ENCODE results near the gene SULT2B1. TPM values are rescaled to one million over a fixed set of nuclear protein-coding genes. Genes with fewer than 3 reads are reported as not detected.

The SULT2B1 gene
- total RNA-seq, 2 experiments from 2014 or later: not detected

- ChIA-PET CTCF (no interaction called here), POLR2A (no interaction called here)
- no peaks in the 10 kb centered on the region for H3K9me3 Mint-ChIP-seq
- H3K4me3 Mint-ChIP-seq: peak overlapping the region; percentile 76
- H3K4me1 Mint-ChIP-seq (ENCODE audit: low read depth): peaks cover 11% of the 10 kb centered on the region
- no peaks in the 10 kb centered on the region for H3K36me3 Mint-ChIP-seq
- no peak for DNase-seq
- peak overlapping the region; percentile 91 for H3K27ac Mint-ChIP-seq
- H3K27me3 Mint-ChIP-seq: no peaks in the 10 kb centered on the region
- intact Hi-C loops (cut with micrococcal nuclease): no loop called here
These were observed 44.3 kb downstream of the SULT2B1 start for GRCh38 chr19:48596237-48596636.

DNA sequence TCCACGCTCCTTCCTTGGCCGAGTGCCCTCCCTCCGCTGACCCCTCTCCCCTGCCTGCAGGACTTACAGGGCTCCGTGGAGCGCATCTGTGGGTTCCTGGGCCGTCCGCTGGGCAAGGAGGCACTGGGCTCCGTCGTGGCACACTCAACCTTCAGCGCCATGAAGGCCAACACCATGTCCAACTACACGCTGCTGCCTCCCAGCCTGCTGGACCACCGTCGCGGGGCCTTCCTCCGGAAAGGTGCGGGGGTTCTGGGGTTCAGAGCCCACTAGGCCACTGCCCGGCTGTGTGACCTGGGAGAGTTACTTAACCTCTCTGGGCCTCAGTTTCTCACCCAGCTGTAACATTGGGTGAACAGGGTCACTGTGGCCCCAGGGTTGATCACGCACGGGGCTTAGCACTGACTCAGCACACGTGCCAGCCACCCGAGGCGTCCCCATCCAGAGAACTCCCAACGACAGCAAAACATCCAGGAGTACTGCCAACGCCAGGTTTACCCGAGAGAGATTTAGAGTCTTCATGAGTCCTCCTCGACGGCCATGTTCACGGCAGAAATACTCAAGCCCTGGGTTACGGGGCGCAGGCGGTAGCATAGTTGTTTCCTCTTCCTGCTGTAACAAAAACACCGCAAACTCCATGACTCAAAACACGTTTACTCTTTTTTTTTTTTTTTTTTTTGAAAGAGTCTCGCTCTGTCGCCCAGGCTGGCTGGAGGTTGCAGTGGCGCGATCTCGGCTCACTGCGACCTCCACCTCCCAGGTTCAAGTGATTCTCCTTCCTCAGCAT, 44.9 kb downstream of the SULT2B1 start:
- intact Hi-C loops (cut with micrococcal nuclease): no loop called here
- H3K27ac Mint-ChIP-seq: peak overlapping the region; percentile 91
- CTCF ChIA-PET: interaction anchor here (0.9 kb wide), 1 partner anchor 12 kb away, joined by 3 read pairs; no protein-coding TSS in a partner anchor

GRCh38 chr19:48598996-48599700, 47.2 kb downstream of the SULT2B1 start:
- no peak for DNase-seq
- ChIA-PET POLR2A (no interaction called here), CTCF (no interaction called here)
- Mint-ChIP-seq H3K27ac (no peak overlapping the region), H3K4me3 (no peak overlapping the region), H3K27me3 (no peaks in the 10 kb centered on the region), H3K4me1 (ENCODE audit: low read depth) (peaks cover 8% of the 10 kb centered on the region), H3K9me3 (no peaks in the 10 kb centered on the region), H3K36me3 (no peaks in the 10 kb centered on the region)
- intact Hi-C loops (cut with micrococcal nuclease): no loop called here

More for the DNA sequence above, 44.9 kb downstream of the SULT2B1 start:
- POLR2A ChIA-PET: no interaction called here
- H3K9me3 Mint-ChIP-seq: no peaks in the 10 kb centered on the region
- H3K4me3 Mint-ChIP-seq: peak overlapping the region; percentile 76
- H3K36me3 Mint-ChIP-seq: no peaks in the 10 kb centered on the region
- H3K4me1 Mint-ChIP-seq (ENCODE audit: low read depth): peaks cover 11% of the 10 kb centered on the region
- H3K27me3 Mint-ChIP-seq: no peaks in the 10 kb centered on the region
- peak; percentile 75 for DNase-seq

DNA sequence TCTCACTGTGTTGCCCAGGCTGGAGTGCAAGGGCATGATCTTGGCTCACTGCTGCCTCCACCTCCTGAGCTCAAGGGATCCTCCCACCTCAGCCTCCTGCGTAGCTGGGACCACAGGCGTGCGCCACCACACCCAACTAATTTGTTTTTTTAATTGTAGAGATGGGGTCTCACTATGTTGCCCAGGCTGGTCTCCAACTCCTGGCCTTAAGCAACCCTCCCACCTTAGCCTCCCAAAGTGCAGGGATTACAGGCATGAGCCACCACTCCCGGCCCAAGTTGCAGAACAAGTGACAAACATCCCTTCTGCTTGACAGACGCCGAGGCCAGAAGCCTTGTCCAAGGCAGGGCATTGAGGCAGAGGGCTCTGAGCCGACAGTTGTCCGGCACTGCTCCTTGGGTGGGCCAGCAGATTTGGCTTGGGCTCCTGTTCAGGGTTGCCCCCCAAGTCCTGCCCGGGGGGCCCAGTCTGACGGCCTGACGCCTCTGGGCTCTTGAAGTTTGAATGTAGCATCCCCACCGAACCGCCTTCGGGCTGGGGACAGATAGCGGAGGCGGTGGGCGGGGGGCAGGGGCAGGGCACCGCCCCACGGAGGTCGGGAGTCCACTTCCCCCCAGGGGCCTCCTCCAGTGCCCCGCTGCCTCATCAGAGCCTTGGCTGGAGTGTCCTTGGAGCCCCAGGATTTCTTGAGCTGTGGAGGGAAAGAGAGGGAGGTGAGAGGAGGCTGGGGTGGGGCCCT, 48.9 kb downstream of the SULT2B1 start:
- H3K36me3 Mint-ChIP-seq: no peaks in the 10 kb centered on the region
- H3K4me1 Mint-ChIP-seq (ENCODE audit: low read depth): peaks cover 6% of the 10 kb centered on the region
- intact Hi-C loops (cut with micrococcal nuclease): no loop called here
- no peak for DNase-seq
- no peaks in the 10 kb centered on the region for H3K27me3 Mint-ChIP-seq
- H3K4me3 Mint-ChIP-seq: no peak overlapping the region
- CTCF ChIA-PET: interaction anchor here (1.7 kb wide), 1 partner anchor 12 kb away, joined by 6 read pairs; no protein-coding TSS in a partner anchor
- no peak overlapping the region for H3K27ac Mint-ChIP-seq
- no peaks in the 10 kb centered on the region for H3K9me3 Mint-ChIP-seq
- POLR2A ChIA-PET: no interaction called here

GRCh38 chr19:48603001-48603400, 51.0 kb downstream of the SULT2B1 start:
- intact Hi-C loops (cut with micrococcal nuclease): no loop called here
- H3K4me1 Mint-ChIP-seq (ENCODE audit: low read depth): no peaks in the 10 kb centered on the region
- no peaks in the 10 kb centered on the region for H3K27me3 Mint-ChIP-seq
- ChIA-PET CTCF (no interaction called here), POLR2A (no interaction called here)
- no peaks in the 10 kb centered on the region for H3K36me3 Mint-ChIP-seq
- H3K9me3 Mint-ChIP-seq: no peaks in the 10 kb centered on the region
- no peak overlapping the region for H3K4me3 Mint-ChIP-seq
- DNase-seq: no peak
- no peak overlapping the region for H3K27ac Mint-ChIP-seq

DNA sequence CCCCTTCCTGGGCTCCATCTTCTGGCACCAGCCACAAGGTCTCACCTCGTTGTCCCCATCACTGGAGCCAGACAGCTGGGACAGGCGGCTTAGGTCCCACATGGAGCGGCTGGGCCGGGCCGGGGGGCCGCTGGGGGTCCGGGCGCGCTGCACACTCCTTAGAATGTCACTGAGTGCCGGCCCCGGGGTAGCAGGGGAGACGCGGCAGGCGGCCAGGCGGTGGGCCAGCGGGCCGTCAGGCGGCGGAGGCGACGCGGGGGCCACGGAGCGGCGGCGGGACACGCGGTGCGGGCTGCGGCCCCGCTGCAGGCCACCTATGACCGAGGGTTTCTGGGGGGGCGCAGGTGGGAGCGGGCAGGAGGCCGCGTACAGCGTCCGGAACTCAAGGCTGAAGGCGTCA, 51.5 kb downstream of the SULT2B1 start:
- Mint-ChIP-seq H3K27me3 (no peaks in the 10 kb centered on the region), H3K27ac (no peak overlapping the region), H3K4me1 (ENCODE audit: low read depth) (no peaks in the 10 kb centered on the region), H3K9me3 (no peaks in the 10 kb centered on the region), H3K36me3 (no peaks in the 10 kb centered on the region), H3K4me3 (no peak overlapping the region)
- DNase-seq: no peak
- intact Hi-C loops (cut with micrococcal nuclease): no loop called here
- CTCF ChIA-PET: no interaction called here
- POLR2A ChIA-PET: no interaction called here

DNA sequence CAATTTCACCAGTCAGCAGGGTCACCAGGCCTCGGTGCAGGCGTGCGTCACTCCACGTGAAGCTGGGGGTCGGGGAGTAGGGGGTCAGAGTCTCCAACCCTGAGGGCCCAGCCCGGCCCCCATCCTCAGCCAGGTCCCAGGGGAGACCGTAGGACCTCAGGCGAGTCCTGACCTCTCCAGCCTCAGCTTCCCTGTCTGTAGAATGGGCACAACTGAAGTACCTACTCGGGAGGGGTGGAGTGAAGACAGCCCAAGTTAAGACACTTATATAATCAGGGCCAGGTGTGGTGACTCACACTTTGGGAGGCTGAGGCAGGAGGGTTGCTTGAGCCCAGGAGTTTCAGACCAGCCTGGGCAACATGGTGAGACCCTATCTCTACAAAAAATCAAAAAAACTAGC, 51.9 kb downstream of the SULT2B1 start:
- Mint-ChIP-seq H3K36me3 (no peaks in the 10 kb centered on the region), H3K4me3 (no peak overlapping the region), H3K27ac (no peak overlapping the region), H3K4me1 (ENCODE audit: low read depth) (no peaks in the 10 kb centered on the region), H3K27me3 (no peaks in the 10 kb centered on the region), H3K9me3 (no peaks in the 10 kb centered on the region)
- ChIA-PET CTCF (no interaction called here), POLR2A (no interaction called here)
- DNase-seq: no peak
- intact Hi-C loops (cut with micrococcal nuclease): no loop called here

DNA sequence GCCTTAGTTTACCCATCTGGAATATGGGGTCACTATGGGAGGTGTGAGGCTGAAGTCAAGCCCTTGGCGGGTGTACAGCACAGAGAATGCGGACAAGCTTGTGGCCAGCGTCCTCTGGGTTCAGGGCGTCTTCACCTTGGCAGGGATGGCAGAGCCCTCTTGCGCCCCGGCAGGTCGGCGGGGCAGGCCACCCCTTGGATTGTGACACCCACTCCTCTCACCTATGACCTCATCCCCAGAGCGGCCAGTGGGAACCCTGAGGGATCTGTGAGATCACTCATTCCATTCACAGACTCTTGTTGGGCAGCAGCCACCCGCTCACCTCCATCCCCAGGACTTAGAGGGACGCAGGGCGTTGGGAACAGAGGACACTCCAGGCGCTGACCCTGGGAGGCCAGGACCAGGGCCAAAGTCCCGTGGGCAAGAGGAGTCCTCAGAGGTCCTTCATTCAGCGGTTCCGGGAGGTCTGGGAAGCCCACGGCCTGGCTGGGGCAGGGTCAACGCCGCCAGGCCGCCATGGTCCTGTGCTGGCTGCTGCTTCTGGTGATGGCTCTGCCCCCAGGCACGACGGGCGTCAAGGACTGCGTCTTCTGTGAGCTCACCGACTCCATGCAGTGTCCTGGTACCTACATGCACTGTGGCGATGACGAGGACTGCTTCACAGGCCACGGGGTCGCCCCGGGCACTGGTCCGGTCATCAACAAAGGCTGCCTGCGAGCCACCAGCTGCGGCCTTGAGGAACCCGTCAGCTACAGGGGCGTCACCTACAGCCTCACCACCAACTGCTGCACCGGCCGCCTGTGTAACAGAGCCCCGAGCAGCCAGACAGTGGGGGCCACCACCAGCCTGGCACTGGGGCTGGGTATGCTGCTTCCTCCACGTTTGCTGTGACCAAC, 54.7 kb downstream of the SULT2B1 start, which contains the start of gene SPACA4:
Gene SPACA4 (plus strand): TSS at position 280 of the 896 bp plus-strand sequence. CDS start 237 bp downstream, at position 517.
- Mint-ChIP-seq H3K9me3 (no peaks in the 10 kb centered on the region), H3K4me1 (ENCODE audit: low read depth) (no peaks in the 10 kb centered on the region), H3K27me3 (no peaks in the 10 kb centered on the region), H3K27ac (no peak within 1 kb of the TSS), H3K4me3 (no peak within 1 kb of the TSS), H3K36me3 (no peaks in the 10 kb centered on the region)
- intact Hi-C loops (cut with micrococcal nuclease): loop anchor here (5.0 kb wide), 1 partner anchor 124 kb away; no protein-coding TSS in a partner anchor
- ChIA-PET CTCF (interaction anchor here (0.7 to 2.8 kb wide), 6 partner anchors 17 to 236 kb away, joined by 3 to 48 read pairs (median 3); no protein-coding TSS in a partner anchor), POLR2A (no interaction called here)
- no peak for DNase-seq

- Mint-ChIP-seq H3K9me3 (no peaks in the 10 kb centered on the region), H3K27ac (no peak overlapping the region), H3K4me3 (no peak overlapping the region), H3K27me3 (no peaks in the 10 kb centered on the region), H3K36me3 (no peaks in the 10 kb centered on the region), H3K4me1 (ENCODE audit: low read depth) (no peaks in the 10 kb centered on the region)
- intact Hi-C loops (cut with micrococcal nuclease): loop anchor here (5.0 kb wide), 1 partner anchor 125 kb away; no protein-coding TSS in a partner anchor
- POLR2A ChIA-PET: interaction anchor here (0.6 to 1.1 kb wide), 2 partner anchors 39 to 575 kb away, joined by 3 read pairs; partner anchors contain the start of gene CA11
- DNase-seq: no peak
- CTCF ChIA-PET: interaction anchor here (0.7 to 3.4 kb wide), 4 partner anchors 18 to 140 kb away, joined by 3 to 48 read pairs (median 34); no protein-coding TSS in a partner anchor
These were observed 55.4 kb downstream of the SULT2B1 start for GRCh38 chr19:48607359-48607755.

- no peak overlapping the region for H3K4me3 Mint-ChIP-seq
- no peak overlapping the region for H3K27ac Mint-ChIP-seq
- H3K27me3 Mint-ChIP-seq: no peaks in the 10 kb centered on the region
- ChIA-PET CTCF (interaction anchor here (1.0 to 3.4 kb wide), 16 partner anchors 9 to 364 kb away, joined by 3 to 48 read pairs (median 4); partner anchors contain the start of genes RPL18 and SPHK2), POLR2A (interaction anchor here (1.1 to 1.4 kb wide), 2 partner anchors 10 to 37 kb away, joined by 3 to 15 read pairs; partner anchors contain the start of genes CA11, RPL18 and SPHK2)
- no peaks in the 10 kb centered on the region for H3K4me1 Mint-ChIP-seq (ENCODE audit: low read depth)
- intact Hi-C loops (cut with micrococcal nuclease): loop anchor here (5.0 kb wide), 1 partner anchor 127 kb away; no protein-coding TSS in a partner anchor
- peak; percentile 73 for DNase-seq
- H3K36me3 Mint-ChIP-seq: no peaks in the 10 kb centered on the region
- H3K9me3 Mint-ChIP-seq: no peaks in the 10 kb centered on the region
These were observed 56.9 kb downstream of the SULT2B1 start for GRCh38 chr19:48608798-48609263.

Data from activated CD4-positive, alpha-beta memory T cell treated with anti-CD3 and anti-CD28 coated beads for 36 hours (primary cell).